ENCODE measurements around the gene CFAP57. TPM values are rescaled to one million over a fixed set of nuclear protein-coding genes. Genes with fewer than 3 reads are reported as not detected.
A peak's percentile ranks its signal among the peaks of the same experiment; 100 is the strongest.

Gene CFAP57
- total and polyA plus RNA-seq, 9 of the 15 experiments (the other 6 are each of a cell fraction or from before 2014, with no cell fraction given), result 0.04 to 0.22 (median 0.07) TPM; not detected in 3

GRCh38 chr1:43285269-43285990 is 113.3 kb downstream of the CFAP57 start, which contains the start of gene C1orf210 (continued):
- TF ChIP-seq MBD2 (IDR thresholded peaks at IDR 0.05; ENCODE audit: borderline replicate concordance, low read depth), result no peak
- TF ChIP-seq BCOR (IDR thresholded peaks at IDR 0.05), result no peak
- TF ChIP-seq ZNF695 (CRISPR knock-in tag; IDR thresholded peaks at IDR 0.05), result no peak
- TF ChIP-seq FOS (IDR thresholded peaks at IDR 0.05; ENCODE audit: extremely low read depth, insufficient read length), result no peak
- no peak for TF ChIP-seq CHD7 (IDR thresholded peaks at IDR 0.05; ENCODE audit: low read depth, low read length)
- TF ChIP-seq U2AF2 (optimal IDR thresholded peaks at IDR 0.05; ENCODE audit: low read depth, low read length), result no peak
- no peak for TF ChIP-seq XRCC5 (IDR thresholded peaks at IDR 0.05; ENCODE audit: low read depth, low read length)
- TF ChIP-seq MAX (CRISPR knock-in tag; IDR thresholded peaks at IDR 0.05), result no peak
- TF ChIP-seq TSHZ1 (CRISPR knock-in tag; IDR thresholded peaks at IDR 0.05), result no peak
- TF ChIP-seq CBFA2T3 (IDR thresholded peaks at IDR 0.05), result peak; percentile 28
- TF ChIP-seq TFAP4 (CRISPR knock-in tag; IDR thresholded peaks at IDR 0.05; ENCODE audit: borderline replicate concordance), result peak; percentile 61; the same call in 1 of the 2 replicates
- TF ChIP-seq HNRNPK (IDR thresholded peaks at IDR 0.05; ENCODE audit: low read depth, low read length, poor library complexity, severe bottlenecking), result no peak

Measured in K562 (cell line).